OCI-LY7 (cell line): ENCODE results near the gene SRL. TPM values are rescaled to one million over a fixed set of nuclear protein-coding genes. Genes with fewer than 3 reads are reported as not detected.

Source experiments
- BruUV-seq: library from RNA; stranded (reverse); fragments of 400-500 nt; replicated peaks from 2 replicates; lab custom pipeline; 2021; lab: Mats Ljungman, UMichigan
- CTCF ChIA-PET: fragments of 300-600 bp; sonication (Branson Sonifier 250); formaldehyde crosslinking; loops from one replicate; lab custom pipeline; 2022; ENCODE audit warnings: antibody characterized with exemption; ENCODE audit not compliant: unreplicated experiment; lab: Charles Lee
- POLR2A ChIA-PET: fragments of 300-600 bp; sonication (Branson Sonifier 250); formaldehyde crosslinking; loops from one replicate; lab custom pipeline; 2022; ENCODE audit warnings: antibody characterized with exemption; lab: Charles Lee
- DNase-seq: peaks from one replicate; pipeline ENCODE4 v3.0.0-alpha.2; 2015; ENCODE audit warnings: low spot score
- H2AFZ ChIP-seq: fragments of 200-600 bp; sonication (generic), shearing (Covaris generic); 2 replicates; pipeline ENCODE4 v1.6.1; 2014; ENCODE audit warnings: mild to moderate bottlenecking, antibody characterized with exemption, low read length, moderate library complexity
- H3K27ac ChIP-seq: fragments of 200-600 bp; sonication (generic); 2 replicates; pipeline ENCODE4 v1.5.1; 2014; ENCODE audit warnings: mixed run types, low read depth, mild to moderate bottlenecking, moderate library complexity, low read length, inconsistent platforms; ENCODE audit not compliant: poor library complexity, severe bottlenecking
- H3K36me3 ChIP-seq: fragments of 200-600 bp; sonication (generic); 2 replicates; pipeline ENCODE4 v1.6.1; 2014; ENCODE audit warnings: mild to moderate bottlenecking, antibody characterized with exemption, low read length, moderate library complexity, mixed read lengths; ENCODE audit not compliant: insufficient read depth
- H3K4me1 ChIP-seq: fragments of 200-600 bp; sonication (generic); 2 replicates; pipeline ENCODE4 v1.5.1; 2014; ENCODE audit warnings: mild to moderate bottlenecking, low read length; ENCODE audit not compliant: insufficient read depth, poor library complexity, severe bottlenecking
- H3K4me2 ChIP-seq: fragments of 200-600 bp; sonication (generic); 2 replicates; pipeline ENCODE4 v1.6.1; 2014; ENCODE audit warnings: mild to moderate bottlenecking, low read length
- H3K4me3 ChIP-seq: fragments of 200-600 bp; sonication (generic); 2 replicates; pipeline ENCODE4 v1.5.1; 2014; ENCODE audit warnings: mild to moderate bottlenecking, low read depth, low read length; ENCODE audit not compliant: poor library complexity, severe bottlenecking
- H3K79me2 ChIP-seq: fragments of 200-600 bp; sonication (generic); 2 replicates; pipeline ENCODE4 v1.6.1; 2016; ENCODE audit warnings: low read depth, mild to moderate bottlenecking, low read length, moderate library complexity, mixed read lengths; ENCODE audit not compliant: insufficient read depth
- H3K9me2 ChIP-seq: fragments of 200-600 bp; sonication (generic); 2 replicates; pipeline ENCODE4 v1.6.1; 2016; ENCODE audit warnings: mild to moderate bottlenecking, low read length, mixed read lengths; ENCODE audit not compliant: insufficient read depth
- H3K9me3 ChIP-seq: fragments of 200-600 bp; sonication (generic); 2 replicates; pipeline ENCODE4 v1.6.1; 2014; ENCODE audit warnings: mild to moderate bottlenecking, mixed run types, low read length, mixed read lengths
- H4K20me1 ChIP-seq: fragments of 200-600 bp; sonication (generic); 2 replicates; pipeline ENCODE4 v1.6.1; 2014; ENCODE audit warnings: mild to moderate bottlenecking, antibody characterized with exemption, low read length, moderate library complexity, mixed read lengths; ENCODE audit not compliant: insufficient read depth
- EZH2phosphoT487 ChIP-seq: fragments of 200-600 bp; sonication (generic); IDR thresholded peaks from 2 replicates; pipeline ENCODE4 v1.6.1; 2018; ENCODE audit warnings: low read depth, borderline replicate concordance, mild to moderate bottlenecking, mixed run types, antibody characterized with exemption, low read length, moderate library complexity, mixed read lengths
- intact Hi-C: fragments of 100-400 bp; cut with micrococcal nuclease; formaldehyde crosslinking; loops from one replicate; pipeline ENCODE4 v1.10.0; 2022; ENCODE audit not compliant: unreplicated experiment
- total RNA-seq, 2 experiments: library from RNA; depleted of rRNA in 1 of 2; stranded (reverse); fragments of >200 nt in 1 of 2; shearing (Covaris generic) in 1 of 2; gene quantifications; 2 replicates each; pipeline ENCODE4 v1.2.3, GENCODE V29; 2014 to 2022
- TF ChIP-seq, protein P1 (sequence below): fragments of 200-600 bp; sonication (generic); conservative IDR thresholded peaks from 2 replicates; pipeline ENCODE4 v1.5.1; 2014; ENCODE audit warnings: mild to moderate bottlenecking, antibody characterized with exemption, low read length, moderate library complexity, mixed read lengths

The SRL gene
- total RNA-seq, 2 experiments from 2014 or later: not detected

GRCh38 chr16:4249530-4250308, 7.8 kb upstream of the SRL start:
- DNase-seq: no peak
- Histone ChIP-seq H3K4me2 (no peak overlapping the region), H2AFZ (no peak overlapping the region), H3K79me2 (0 out of 2 replicates have a peak, but pooled peaks cover 5% of the 10 kb centered on the region), H4K20me1 (no peaks in the 10 kb centered on the region), H3K36me3 (no peaks in the 10 kb centered on the region), H3K9me3 (no peaks in the 10 kb centered on the region), H3K27ac (no peak overlapping the region), H3K4me3 (no peak overlapping the region), H3K9me2 (no peaks in the 10 kb centered on the region), H3K4me1 (peaks cover 15% of the 10 kb centered on the region)
- no TSS peak for BruUV-seq
- intact Hi-C loops: loop anchor here (5.0 kb wide), 1 partner anchor 132 kb away; the partner anchor contains the start of gene ADCY9
- TF ChIP-seq, protein P1, sequence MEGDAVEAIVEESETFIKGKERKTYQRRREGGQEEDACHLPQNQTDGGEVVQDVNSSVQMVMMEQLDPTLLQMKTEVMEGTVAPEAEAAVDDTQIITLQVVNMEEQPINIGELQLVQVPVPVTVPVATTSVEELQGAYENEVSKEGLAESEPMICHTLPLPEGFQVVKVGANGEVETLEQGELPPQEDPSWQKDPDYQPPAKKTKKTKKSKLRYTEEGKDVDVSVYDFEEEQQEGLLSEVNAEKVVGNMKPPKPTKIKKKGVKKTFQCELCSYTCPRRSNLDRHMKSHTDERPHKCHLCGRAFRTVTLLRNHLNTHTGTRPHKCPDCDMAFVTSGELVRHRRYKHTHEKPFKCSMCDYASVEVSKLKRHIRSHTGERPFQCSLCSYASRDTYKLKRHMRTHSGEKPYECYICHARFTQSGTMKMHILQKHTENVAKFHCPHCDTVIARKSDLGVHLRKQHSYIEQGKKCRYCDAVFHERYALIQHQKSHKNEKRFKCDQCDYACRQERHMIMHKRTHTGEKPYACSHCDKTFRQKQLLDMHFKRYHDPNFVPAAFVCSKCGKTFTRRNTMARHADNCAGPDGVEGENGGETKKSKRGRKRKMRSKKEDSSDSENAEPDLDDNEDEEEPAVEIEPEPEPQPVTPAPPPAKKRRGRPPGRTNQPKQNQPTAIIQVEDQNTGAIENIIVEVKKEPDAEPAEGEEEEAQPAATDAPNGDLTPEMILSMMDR: no peak
- TF ChIP-seq EZH2phosphoT487: no peak
- POLR2A ChIA-PET: interaction anchor here (0.8 kb wide), 1 partner anchor 56 kb away, joined by 3 read pairs; no protein-coding TSS in a partner anchor
- CTCF ChIA-PET: no interaction called here

DNA sequence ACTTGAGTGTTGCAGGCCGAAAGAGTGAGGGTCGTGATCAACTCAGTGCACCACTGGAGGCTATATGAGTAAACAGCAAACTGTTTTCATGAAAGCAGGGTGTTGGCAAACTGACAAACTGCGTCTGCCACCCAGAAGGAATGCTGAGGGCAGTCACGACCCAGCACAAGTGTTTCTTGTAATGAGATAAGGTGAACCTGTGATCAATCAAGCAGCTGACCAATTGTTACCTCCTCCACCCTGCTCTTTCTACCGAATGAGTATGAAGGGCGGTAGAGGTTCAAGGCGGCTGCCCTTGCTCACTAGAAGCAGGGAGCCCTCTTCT, 5.5 kb upstream of the SRL start:
- Histone ChIP-seq H3K9me3 (no peaks in the 10 kb centered on the region), H3K27ac (no peak overlapping the region), H3K79me2 (no peaks in the 10 kb centered on the region), H3K36me3 (no peaks in the 10 kb centered on the region), H2AFZ (no peak overlapping the region), H3K4me3 (no peak overlapping the region), H3K4me2 (no peak overlapping the region), H3K4me1 (peaks cover 9% of the 10 kb centered on the region), H4K20me1 (no peaks in the 10 kb centered on the region), H3K9me2 (no peaks in the 10 kb centered on the region)
- BruUV-seq: no TSS peak
- intact Hi-C loops: no loop called here
- CTCF ChIA-PET: no interaction called here
- no peak for DNase-seq
- POLR2A ChIA-PET: no interaction called here
- TF ChIP-seq EZH2phosphoT487: no peak
- TF ChIP-seq, protein P1: no peak

DNA sequence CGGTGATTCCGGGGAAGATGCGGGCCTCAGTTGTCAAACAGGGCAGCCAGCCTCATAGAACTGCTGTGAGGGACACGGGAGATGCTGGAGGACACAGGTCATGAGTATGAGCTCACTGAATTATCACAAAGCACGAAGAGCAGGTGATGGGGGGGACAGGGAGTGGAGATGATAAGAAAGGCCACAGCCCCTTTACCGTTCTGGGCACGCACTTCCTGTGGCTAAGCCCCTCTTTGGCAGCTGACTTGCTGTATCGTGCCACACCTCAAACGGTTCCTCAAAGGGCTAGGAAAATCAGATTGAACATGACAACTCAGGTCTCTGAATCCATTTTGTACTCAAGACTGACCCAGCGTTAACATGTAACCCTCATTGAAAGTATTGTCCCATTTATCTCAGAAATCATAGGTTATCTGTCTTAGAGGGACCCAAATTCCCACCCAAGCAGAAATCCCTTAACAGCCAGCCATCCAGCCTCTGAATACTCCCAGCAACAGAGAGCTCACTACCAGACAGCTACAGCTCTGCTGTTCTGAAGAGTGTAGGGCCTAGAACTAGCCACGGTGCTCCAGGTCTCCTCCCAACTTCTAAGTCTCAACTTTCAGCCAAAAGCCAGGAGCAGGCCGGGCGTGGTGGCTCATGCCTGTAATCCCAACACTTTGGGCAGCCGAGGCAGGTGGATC, 5.0 kb upstream of the SRL start:
- Histone ChIP-seq H4K20me1 (no peaks in the 10 kb centered on the region), H3K4me2 (no peak overlapping the region), H3K4me3 (no peak overlapping the region), H3K4me1 (peaks cover 9% of the 10 kb centered on the region), H3K9me2 (no peaks in the 10 kb centered on the region), H3K9me3 (no peaks in the 10 kb centered on the region), H3K36me3 (no peaks in the 10 kb centered on the region), H3K79me2 (no peaks in the 10 kb centered on the region), H2AFZ (no peak overlapping the region), H3K27ac (no peak overlapping the region)
- ChIA-PET CTCF (no interaction called here), POLR2A (no interaction called here)
- intact Hi-C loops: no loop called here
- no peak for DNase-seq
- TF ChIP-seq, protein P1: no peak
- TF ChIP-seq EZH2phosphoT487: no peak
- BruUV-seq: no TSS peak
